HG03565 (cell line): ENCODE measurements around the gene MTREX.

Experiments used
- ATAC-seq: cut with Tn5 transposase; IDR thresholded peaks from one replicate; pipeline ENCODE4 v1.9.1; 2021; ENCODE audit warnings: mild to moderate bottlenecking, moderate library complexity; ENCODE audit not compliant: unreplicated experiment

MTREX gene

GRCh38 chr5:55467862-55468551 is 160.2 kb downstream of the MTREX start:
- ATAC-seq = no peak

GRCh38 chr5:55469839-55470238 is 162.1 kb downstream of the MTREX start:
- ATAC-seq = no peak

GRCh38 chr5:55470282-55470681 is 162.5 kb downstream of the MTREX start:
- ATAC-seq = no peak

GRCh38 chr5:55471468-55471867 is 163.7 kb downstream of the MTREX start:
- ATAC-seq = no peak

- no peak for ATAC-seq
These were observed 164.9 kb downstream of the MTREX start for GRCh38 chr5:55472642-55473041.
